Measurements from ENCODE around the gene OR4B1. TPM values are rescaled to one million over a fixed set of nuclear protein-coding genes. Genes with fewer than 3 reads are reported as not detected.

The OR4B1 gene
- total RNA-seq, 1 experiment from 2014 or later, result not detected

Other genes with a start within 250 kb of the OR4B1 start
- 10.5 and 12.8 TPM in 2 replicates for gene PTPRJ, start 236.3 kb upstream of the OR4B1 start, total RNA-seq (2014; rRNA removed)
- not detected in 2 replicates for gene OR4X2, start 28.3 kb downstream of the OR4B1 start, total RNA-seq (2014; rRNA removed)
- gene OR4X1, start 47.1 kb downstream of the OR4B1 start, total RNA-seq (2014; rRNA removed), result not detected in 2 replicates
- not detected in 2 replicates for gene OR4S1, start 89.4 kb downstream of the OR4B1 start, total RNA-seq (2014; rRNA removed)
- not detected in 2 replicates for gene OR4C3, start 108.1 kb downstream of the OR4B1 start, total RNA-seq (2014; rRNA removed)
- not detected in 2 replicates for gene OR4C5, start 149.7 kb downstream of the OR4B1 start, total RNA-seq (2014; rRNA removed)